Astrocyte (in vitro differentiated cells and primary cell): ENCODE data around the gene MFSD1. TPM values are rescaled to one million over a fixed set of nuclear protein-coding genes. Genes with fewer than 3 reads are reported as not detected.

Source experiments
- DNase-seq: peaks from one replicate; pipeline ENCODE4 v3.0.0-alpha.2; 2010; ENCODE audit warnings: low read depth
- FAIRE-seq: peaks from 2 replicates; lab custom pipeline; 2011; peaks lifted over from hg19 to GRCh38; lab: Jason Lieb, UNC
- H2AFZ ChIP-seq: 2 replicates; pipeline ENCODE4 v1.6.0; 2012; ENCODE audit warnings: low read depth, low read length, inconsistent platforms
- H3K27ac ChIP-seq: 2 replicates; pipeline ENCODE4 v1.5.1; 2011; ENCODE audit warnings: low read depth, low read length, inconsistent platforms
- H3K27me3 ChIP-seq: 2 replicates; pipeline ENCODE4 v1.6.0; 2011; ENCODE audit warnings: low read length, inconsistent platforms; ENCODE audit not compliant: insufficient read depth
- H3K36me3 ChIP-seq: 2 replicates; pipeline ENCODE4 v1.5.1; 2011; ENCODE audit warnings: low read length, inconsistent platforms; ENCODE audit not compliant: insufficient read depth
- H3K4me1 ChIP-seq: 2 replicates; pipeline ENCODE4 v1.5.1; 2011; ENCODE audit warnings: low read length, inconsistent platforms; ENCODE audit not compliant: insufficient read depth
- H3K4me2 ChIP-seq: 2 replicates; pipeline ENCODE4 v1.6.0; 2012; ENCODE audit warnings: low read length, inconsistent platforms
- H3K4me3 ChIP-seq: 2 replicates; pipeline ENCODE4 v1.5.1; 2011; ENCODE audit warnings: low read depth, mild to moderate bottlenecking, low read length, inconsistent platforms; ENCODE audit not compliant: insufficient read depth
- H3K79me2 ChIP-seq: 2 replicates; pipeline ENCODE4 v1.6.0; 2012; ENCODE audit warnings: mild to moderate bottlenecking, low read length, inconsistent platforms; ENCODE audit not compliant: insufficient read depth
- H3K9ac ChIP-seq: 2 replicates; pipeline ENCODE4 v1.6.0; 2012; ENCODE audit warnings: mild to moderate bottlenecking, low read length, inconsistent platforms
- H3K9me3 ChIP-seq: 2 replicates; pipeline ENCODE4 v1.5.1; 2012; ENCODE audit warnings: low read depth, mild to moderate bottlenecking, low read length, inconsistent platforms; ENCODE audit not compliant: insufficient read depth
- H4K20me1 ChIP-seq: 2 replicates; pipeline ENCODE4 v1.6.0; 2012; ENCODE audit warnings: low read length, inconsistent platforms; ENCODE audit not compliant: insufficient read depth
- H3K27ac Mint-ChIP-seq: one replicate; pipeline ENCODE4 v1.8.0; 2021; ENCODE audit warnings: mild to moderate bottlenecking, mixed read lengths; ENCODE audit not compliant: unreplicated experiment
- H3K27me3 Mint-ChIP-seq: one replicate; pipeline ENCODE4 v1.8.0; 2021; ENCODE audit warnings: low read depth, mixed read lengths; ENCODE audit not compliant: unreplicated experiment
- H3K36me3 Mint-ChIP-seq: one replicate; pipeline ENCODE4 v1.8.0; 2021; ENCODE audit warnings: low read depth, mixed read lengths; ENCODE audit not compliant: unreplicated experiment
- H3K4me1 Mint-ChIP-seq: one replicate; pipeline ENCODE4 v1.8.0; 2021; ENCODE audit warnings: low read depth, mixed read lengths; ENCODE audit not compliant: unreplicated experiment
- H3K4me3 Mint-ChIP-seq: one replicate; pipeline ENCODE4 v1.8.0; 2021; ENCODE audit warnings: mild to moderate bottlenecking, moderate library complexity, mixed read lengths; ENCODE audit not compliant: unreplicated experiment
- H3K9me3 Mint-ChIP-seq: one replicate; pipeline ENCODE4 v1.8.0; 2021; ENCODE audit warnings: mild to moderate bottlenecking, mixed read lengths; ENCODE audit not compliant: unreplicated experiment
- CTCF ChIP-seq: IDR thresholded peaks from 2 replicates; pipeline ENCODE4 v1.5.1; 2011; ENCODE audit warnings: low read depth, mild to moderate bottlenecking, inconsistent platforms, low read length, moderate library complexity; ENCODE audit not compliant: insufficient read depth
- EZH2 ChIP-seq: IDR thresholded peaks from 2 replicates; pipeline ENCODE4 v1.6.1; 2012; ENCODE audit warnings: mild to moderate bottlenecking, low read length, inconsistent platforms; ENCODE audit not compliant: insufficient read depth
- total RNA-seq: library from RNA; stranded (reverse); gene quantifications from 2 replicates; pipeline ENCODE4 v1.2.1, GENCODE V29; 2021

MFSD1 gene
- total RNA-seq, 1 donor from 2014 or later = 62.2 TPM

- H3K4me2 ChIP-seq = no peak overlapping the region
- H3K27ac Mint-ChIP-seq = no peak overlapping the region
- no peaks in the 10 kb centered on the region for H3K36me3 Mint-ChIP-seq
- H3K4me3 Mint-ChIP-seq = no peak overlapping the region
- H3K4me3 ChIP-seq = no peak overlapping the region
- TF ChIP-seq EZH2 (no peak), CTCF (no peak)
- H3K4me1 Mint-ChIP-seq = peaks cover 17% of the 10 kb centered on the region
- H3K4me1 ChIP-seq = peaks cover 16% of the 10 kb centered on the region
- H3K27me3 Mint-ChIP-seq = peaks cover 4% of the 10 kb centered on the region
- DNase-seq (peak; percentile 72), FAIRE-seq (peak; percentile 73)
- no peaks in the 10 kb centered on the region for H3K79me2 ChIP-seq
- no peaks in the 10 kb centered on the region for H3K36me3 ChIP-seq
- H3K9me3 ChIP-seq = no peaks in the 10 kb centered on the region
- H3K27ac ChIP-seq = no peak overlapping the region
- H2AFZ ChIP-seq = no peak overlapping the region
- no peaks in the 10 kb centered on the region for H3K9me3 Mint-ChIP-seq
- no peaks in the 10 kb centered on the region for H4K20me1 ChIP-seq
- no peak overlapping the region for H3K9ac ChIP-seq
- no peaks in the 10 kb centered on the region for H3K27me3 ChIP-seq
Observed at GRCh38 chr3:158773845-158774830, 27.7 kb upstream of the MFSD1 start.

- peaks cover 4% of the 10 kb centered on the region for H3K27me3 Mint-ChIP-seq
- no peak overlapping the region for H3K4me3 ChIP-seq
- no peaks in the 10 kb centered on the region for H3K27me3 ChIP-seq
- no peaks in the 10 kb centered on the region for H4K20me1 ChIP-seq
- H2AFZ ChIP-seq = no peak overlapping the region
- DNase-seq (no peak), FAIRE-seq (no peak)
- H3K9me3 ChIP-seq = no peaks in the 10 kb centered on the region
- no peaks in the 10 kb centered on the region for H3K36me3 Mint-ChIP-seq
- H3K27ac Mint-ChIP-seq = no peak overlapping the region
- H3K4me3 Mint-ChIP-seq = no peak overlapping the region
- H3K4me1 Mint-ChIP-seq = peaks cover 9% of the 10 kb centered on the region
- no peaks in the 10 kb centered on the region for H3K36me3 ChIP-seq
- TF ChIP-seq EZH2 (no peak), CTCF (no peak)
- peaks cover 9% of the 10 kb centered on the region for H3K4me1 ChIP-seq
- no peak overlapping the region for H3K4me2 ChIP-seq
- H3K27ac ChIP-seq = no peak overlapping the region
- no peak overlapping the region for H3K9ac ChIP-seq
- no peaks in the 10 kb centered on the region for H3K9me3 Mint-ChIP-seq
- no peaks in the 10 kb centered on the region for H3K79me2 ChIP-seq
Observed at GRCh38 chr3:158774965-158775364, 26.9 kb upstream of the MFSD1 start.
